Renal pelvis (tissue), 12 donors: ENCODE data around the gene OR2B2. TPM values are rescaled to one million over a fixed set of nuclear protein-coding genes. Genes with fewer than 3 reads are reported as not detected.
"Not testable (repeated sequence)": the region's sequence is repeated elsewhere in the genome, so short reads cannot be mapped to it uniquely, and the experiment has no call there.

Experiments used
- DNase-seq: peaks from one replicate; pipeline ENCODE4 v3.0.0-alpha.2; 2013
- long read RNA-seq, 16 experiments: transcript quantifications; one replicate each; lab custom pipeline, GENCODE V29; 2026
- polyA plus RNA-seq, 3 donors: library from polyadenylated mRNA; unstranded; fragments of 120-200 nt; gene quantifications; one replicate each; pipeline ENCODE4 v1.2.1, GENCODE V29; 2013; ENCODE audit not compliant: insufficient read length in 3 of 3

Gene OR2B2
- not detected for polyA plus RNA-seq
- long read RNA-seq, donor 1, result 0 reads
- long read RNA-seq, donor 2, result 0 reads
- long read RNA-seq, donor 3, result 0 reads
- long read RNA-seq, donor 4, result 0 reads
- long read RNA-seq, donor 5, result 0 reads
- long read RNA-seq, donor 6, result 0 reads
- long read RNA-seq, donor 7, result 0 reads
- long read RNA-seq, donor 8, partial matches to known transcripts, result 0 of 1 reads
- long read RNA-seq, donor 8, other reads (novel, unspliced or antisense), result 0 of 1 reads
- long read RNA-seq, donor 9, result 0 reads
- long read RNA-seq, donor 10, result 0 reads
- long read RNA-seq, donor 11, result 0 reads
- long read RNA-seq, donor 12, result 0 reads
- long read RNA-seq, donor 13, result 0 reads
- long read RNA-seq, donor 14, result 0 reads
- long read RNA-seq, donor 15, result 0 reads
- long read RNA-seq, donor 16, result 0 reads

DNA sequence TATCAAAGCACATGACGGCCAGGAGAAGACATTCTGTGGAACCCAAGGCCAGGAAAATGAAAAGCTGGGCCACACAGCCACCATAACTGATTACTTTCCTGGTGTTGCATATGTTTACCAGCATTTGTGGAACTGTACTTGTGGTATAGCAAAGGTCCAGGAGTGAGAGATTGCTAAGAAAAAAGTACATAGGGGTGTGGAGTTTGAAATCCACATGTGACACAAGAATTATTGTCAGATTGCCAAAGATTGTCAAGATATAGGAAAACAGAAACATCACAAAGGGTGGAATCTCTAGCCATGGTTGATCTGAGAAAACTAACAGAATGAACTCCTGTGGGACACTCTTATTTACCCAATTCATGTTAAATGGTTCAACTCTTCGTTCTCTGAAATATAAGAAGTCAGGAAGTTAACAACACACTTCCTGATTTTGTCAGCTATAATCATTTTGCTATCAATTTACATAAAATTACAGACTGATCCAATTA is at the start of gene OR2B2:
Gene OR2B2, minus strand, starts transcription at position 441 of the 491 bp plus-strand sequence. Its CDS starts 77 bp downstream, at position 364.
- no peak for DNase-seq

DNA sequence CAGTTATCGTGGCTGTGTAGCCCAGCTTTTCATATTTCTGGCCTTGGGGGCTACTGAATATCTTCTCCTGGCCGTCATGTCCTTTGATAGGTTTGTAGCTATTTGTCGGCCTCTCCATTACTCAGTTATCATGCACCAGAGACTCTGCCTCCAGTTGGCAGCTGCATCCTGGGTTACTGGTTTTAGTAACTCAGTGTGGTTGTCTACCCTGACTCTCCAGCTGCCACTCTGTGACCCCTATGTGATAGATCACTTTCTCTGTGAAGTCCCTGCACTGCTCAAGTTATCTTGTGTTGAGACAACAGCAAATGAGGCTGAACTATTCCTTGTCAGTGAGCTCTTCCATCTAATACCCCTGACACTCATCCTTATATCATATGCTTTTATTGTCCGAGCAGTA is 45.3 kb upstream of the OR2B2 start:
- no peak for DNase-seq

DNA sequence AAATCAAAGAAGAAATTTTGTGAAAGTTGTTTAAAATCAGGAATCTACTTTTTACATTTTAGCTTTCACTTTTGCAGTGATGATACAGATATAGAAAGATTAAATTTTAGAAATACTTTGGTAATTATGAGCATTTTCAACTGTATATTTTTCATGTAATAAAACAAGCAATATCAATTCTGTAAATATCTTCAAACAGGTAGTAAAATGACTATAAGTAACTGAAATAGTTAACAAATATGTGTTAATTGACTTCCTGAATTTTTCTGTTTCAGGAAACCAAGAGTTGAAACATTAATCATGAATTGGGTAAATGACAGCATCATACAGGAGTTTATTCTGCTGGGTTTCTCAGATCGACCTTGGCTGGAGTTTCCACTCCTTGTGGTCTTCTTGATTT is 44.7 kb upstream of the OR2B2 start, which contains the start of gene OR2B6:
Gene OR2B6, plus strand, starts transcription at position 301 of the 400 bp plus-strand sequence. Its CDS starts 0 bp downstream, at position 301.
- DNase-seq, result no peak

DNA sequence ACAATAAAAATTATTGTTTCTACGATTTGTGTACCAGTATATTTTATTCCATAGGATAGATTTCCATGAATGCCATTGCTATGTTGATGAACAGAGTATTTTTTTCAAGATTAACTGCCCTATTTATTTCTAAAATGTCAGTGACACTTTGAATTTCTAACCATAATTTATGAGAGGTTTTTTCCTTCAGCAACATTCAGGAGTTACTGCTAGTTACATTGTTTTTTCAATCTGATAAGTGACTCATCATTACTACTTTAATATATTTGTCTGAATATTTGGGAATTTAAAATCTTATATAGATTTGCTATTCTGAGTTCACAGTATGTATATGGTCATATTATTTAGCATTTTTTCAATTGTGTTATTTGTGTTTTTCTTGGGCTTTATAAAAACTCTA is 38.8 kb upstream of the OR2B2 start:
- no peak for DNase-seq

DNA sequence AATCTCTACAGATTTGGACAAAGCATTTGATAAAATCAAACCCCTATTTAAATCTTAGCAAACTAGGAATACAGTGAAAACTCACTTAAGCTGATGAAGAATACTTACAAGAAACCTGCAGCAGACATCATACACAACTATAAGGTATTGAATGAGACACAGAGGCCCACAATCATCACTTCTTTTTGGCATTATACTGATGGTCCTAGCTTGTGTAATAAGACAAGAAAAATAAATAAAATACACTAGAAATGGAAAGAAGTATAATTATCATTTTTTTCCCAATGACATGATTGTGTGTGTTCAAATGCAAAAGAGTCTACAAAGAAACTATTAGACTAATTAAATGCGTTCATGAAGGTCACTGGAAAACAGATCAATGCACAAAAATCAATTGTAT is 36.0 kb upstream of the OR2B2 start:
- no peak for DNase-seq

DNA sequence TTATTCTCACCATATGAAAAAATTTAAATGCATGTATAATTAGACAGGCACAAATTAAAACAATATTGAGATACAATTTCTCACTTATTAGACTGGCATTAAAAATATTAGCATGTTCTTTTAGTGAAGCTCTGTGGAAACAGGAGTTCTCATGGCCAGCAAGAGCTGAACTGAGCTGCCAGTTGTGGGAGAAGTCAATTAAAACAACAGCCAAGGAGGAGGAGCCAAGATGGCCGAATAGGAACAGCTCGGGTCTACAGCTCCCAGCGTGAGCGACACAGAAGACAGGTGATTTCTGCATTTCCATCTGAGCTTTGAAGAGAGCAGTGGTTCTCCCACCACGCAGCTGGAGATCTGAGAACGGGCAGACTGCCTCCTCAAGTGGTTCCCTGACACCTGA is 30.9 kb upstream of the OR2B2 start:
- DNase-seq, result not testable (repeated sequence)

DNA sequence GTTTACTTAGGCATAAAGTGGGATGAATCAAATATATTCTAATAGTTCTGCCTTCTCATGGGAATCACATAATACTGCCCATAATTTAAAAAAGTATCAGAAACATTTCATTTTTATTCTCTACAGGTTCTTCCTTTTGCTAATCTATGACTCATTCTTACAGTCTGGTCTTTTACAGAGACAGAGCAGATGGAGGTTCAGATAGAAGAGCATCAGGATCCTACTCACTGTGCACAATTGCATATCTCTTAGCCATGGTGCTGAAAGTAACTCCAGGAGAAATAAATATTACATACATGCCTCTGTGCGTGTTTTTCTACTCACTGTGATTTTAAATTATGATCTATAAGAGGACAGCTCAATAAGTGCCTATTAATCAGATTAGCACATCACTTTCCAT is 28.6 kb upstream of the OR2B2 start:
- no peak for DNase-seq

DNA sequence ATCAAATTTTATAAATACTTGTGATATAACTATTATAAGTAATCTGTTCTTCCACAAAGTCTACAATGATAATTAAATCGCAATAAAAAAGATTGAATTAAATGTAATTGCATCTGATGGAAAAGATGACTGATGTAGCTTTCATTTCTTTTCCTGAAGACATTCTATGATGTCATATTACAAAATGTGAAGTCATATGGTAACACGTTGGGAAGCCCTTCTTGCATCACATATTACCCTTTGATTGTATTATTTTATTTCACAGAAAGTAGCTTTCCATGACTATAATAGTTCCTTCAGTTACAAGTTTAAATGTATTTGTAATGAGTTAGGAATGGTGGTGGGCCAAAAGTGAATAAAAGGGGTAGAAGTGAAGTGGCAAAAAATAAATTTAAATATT is 19.0 kb upstream of the OR2B2 start:
- no peak for DNase-seq

DNA sequence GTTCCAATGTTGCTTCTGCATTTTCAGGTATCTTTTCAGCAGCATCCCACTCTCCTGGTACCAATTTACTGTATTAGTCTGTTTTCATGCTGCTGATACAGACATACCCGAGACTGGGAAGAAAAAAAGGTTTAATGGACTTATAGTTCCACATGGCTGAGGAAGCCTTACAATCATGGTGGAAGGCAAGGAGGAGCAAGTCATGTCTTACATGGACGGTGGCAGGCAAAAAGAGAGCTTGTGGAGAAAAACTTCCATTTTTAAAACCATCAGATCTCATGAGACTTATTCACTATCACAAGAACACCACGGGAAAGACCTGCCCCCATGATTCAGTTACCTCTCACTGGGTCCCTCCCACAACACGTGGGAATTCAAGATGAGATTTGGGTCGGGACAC is 17.7 kb upstream of the OR2B2 start:
- not testable (repeated sequence) for DNase-seq

DNA sequence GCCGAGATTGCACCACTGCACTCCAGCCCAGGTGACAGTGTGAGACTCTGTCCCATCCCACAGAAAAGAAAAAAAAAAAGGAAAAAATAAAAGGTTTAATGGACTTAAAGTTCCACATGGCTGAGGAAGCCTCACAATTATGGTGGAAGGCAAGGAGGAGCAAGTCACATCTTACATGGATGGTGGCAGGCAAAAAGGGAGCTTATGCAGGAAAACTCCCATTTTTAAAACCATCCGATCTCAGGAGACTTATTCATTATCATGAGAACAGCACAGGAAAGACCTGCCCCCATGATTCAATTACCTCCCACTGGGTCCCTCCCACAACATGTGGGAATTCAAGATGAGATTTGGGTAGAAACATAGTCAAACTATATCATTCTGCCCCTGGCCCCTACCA is 15.8 kb upstream of the OR2B2 start:
- DNase-seq, result not testable (repeated sequence)

DNA sequence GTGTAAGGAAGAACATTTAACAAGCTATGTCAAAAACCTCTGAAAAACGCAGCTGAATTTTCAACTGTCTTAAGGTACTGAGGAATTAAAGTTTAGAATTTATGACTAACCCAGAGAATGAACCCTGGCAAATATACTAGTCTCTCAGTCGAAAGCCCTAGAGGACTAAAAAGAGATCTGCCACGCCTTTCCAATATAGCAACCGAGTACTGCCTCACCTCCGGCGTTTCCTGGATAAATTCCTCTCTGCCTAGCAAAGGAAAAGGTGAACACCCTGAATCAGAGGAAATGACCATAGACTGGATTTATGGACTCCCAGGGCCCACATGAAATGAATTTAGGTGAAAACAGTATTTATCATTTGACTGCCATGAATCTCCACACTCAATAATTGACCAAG is 12.0 kb upstream of the OR2B2 start:
- DNase-seq, result no peak

DNA sequence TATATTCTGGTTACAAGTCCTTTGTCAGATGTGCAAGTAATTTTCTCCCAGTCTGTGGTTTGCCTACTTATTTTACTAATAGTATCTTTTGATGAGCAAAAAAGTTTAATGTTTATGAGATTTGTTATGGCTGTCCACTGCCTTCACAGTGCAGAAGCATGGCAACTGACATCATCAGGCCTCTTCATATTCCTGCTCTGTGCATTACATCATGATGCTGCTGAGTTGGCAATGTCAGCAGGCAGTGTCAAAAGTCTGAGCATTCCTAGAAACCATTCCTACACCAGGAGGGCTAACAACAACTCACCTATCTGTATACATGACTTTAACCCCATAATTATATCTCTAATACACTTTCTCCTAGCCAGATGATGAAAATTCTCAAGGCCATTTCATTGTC is 10.8 kb upstream of the OR2B2 start:
- no peak for DNase-seq

DNA sequence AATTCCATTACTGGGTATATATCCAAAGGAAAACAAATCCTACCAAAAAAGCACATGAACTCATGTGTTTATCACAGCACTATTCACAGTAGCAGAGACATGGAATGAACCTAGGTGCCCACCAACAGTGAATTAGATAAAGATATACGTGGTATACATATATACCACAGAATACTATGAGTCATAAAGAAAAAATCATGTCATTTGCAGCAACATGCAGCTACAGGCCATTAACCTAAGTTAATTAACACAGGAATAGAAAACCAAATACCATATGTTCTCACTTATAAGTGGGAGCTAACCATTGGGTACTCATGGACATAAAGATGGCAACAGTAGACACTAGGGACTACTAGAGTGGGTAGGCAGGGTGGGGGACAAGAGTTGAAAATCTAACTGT is 4.2 kb downstream of the OR2B2 start:
- no peak for DNase-seq

DNA sequence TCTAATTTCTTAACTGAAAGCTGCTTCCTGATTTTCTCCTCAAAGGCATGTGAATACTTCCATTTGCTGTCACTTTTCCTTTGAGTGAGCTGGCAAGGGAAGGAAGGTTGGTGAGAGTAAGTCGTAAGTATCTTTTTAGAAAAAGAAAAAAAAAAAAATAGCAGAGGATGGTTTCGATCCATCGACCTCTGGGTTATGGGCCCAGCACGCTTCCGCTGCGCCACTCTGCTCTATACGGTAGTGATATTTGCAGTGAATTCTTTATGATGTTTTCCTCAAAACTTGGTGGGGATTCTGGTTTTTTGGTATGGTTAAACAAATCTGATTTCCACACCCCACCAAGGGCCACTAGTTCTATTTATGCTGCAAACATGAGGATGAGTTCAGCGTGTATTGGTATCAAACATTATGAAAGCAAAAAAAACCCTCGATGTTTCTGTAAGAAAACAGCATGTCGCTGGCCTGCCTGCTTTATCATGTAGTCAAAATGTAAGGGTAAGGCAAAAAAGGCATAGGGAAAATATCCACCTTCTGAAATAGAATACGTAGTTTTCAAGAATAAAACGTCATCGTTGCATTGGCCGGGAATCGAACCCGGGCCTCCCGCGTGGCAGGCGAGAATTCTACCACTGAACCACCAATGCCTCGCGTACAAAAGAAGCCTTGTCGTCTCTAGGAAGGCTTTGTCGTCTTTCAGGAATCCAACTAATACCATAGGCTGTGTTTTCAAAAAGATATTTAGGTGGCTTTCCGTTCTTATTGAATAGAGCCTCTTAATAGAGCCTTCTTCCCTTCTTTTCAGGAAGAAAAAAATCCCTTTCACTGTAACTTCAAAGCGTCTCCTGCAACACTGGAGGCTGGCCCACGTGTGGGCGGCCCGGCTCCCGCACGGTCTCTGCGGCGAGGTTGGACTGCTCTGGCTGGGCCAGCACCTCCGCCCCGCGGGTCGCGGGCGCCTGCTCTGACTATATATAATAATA is 9.6 kb downstream of the OR2B2 start:
- DNase-seq, result peak; percentile 88

DNA sequence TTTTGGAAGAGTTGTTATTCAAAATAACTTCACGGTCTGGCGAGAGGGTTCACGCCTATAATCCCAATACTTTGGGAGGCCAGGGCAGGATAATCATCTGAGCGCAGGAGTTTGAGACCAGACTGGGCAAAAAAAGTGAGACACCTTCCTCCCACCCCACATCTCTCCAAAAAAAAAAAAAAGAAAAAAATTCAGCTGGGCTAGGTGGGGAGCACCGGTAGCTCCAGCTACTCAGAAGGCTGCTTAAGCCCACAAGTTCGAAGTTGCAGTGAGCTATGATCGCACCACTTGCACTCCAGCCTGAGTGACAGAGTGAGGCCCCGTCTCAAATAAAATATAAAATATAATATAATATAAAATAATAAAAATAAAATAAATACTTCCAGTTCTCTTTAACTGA is 10.4 kb downstream of the OR2B2 start:
- DNase-seq, result no peak

DNA sequence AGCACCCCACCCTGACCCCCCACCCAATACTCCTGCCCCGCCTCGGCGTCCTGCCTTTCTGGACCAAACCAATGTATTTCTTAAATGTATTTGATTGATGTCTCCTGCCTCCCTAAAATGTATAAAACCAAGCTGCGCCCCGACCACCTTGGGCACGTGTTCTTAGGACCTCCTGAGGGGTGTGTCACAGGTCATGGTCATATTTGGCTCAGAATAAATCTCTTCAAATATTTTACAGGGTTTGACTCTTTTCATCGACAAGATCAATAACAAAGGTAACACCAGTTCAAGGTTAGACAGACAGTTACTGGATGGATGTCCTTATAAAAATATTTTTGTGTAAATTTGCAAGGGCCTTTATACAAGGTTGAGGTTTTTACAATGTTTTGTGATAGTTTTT is 12.0 kb downstream of the OR2B2 start:
- DNase-seq, result not testable (repeated sequence)

DNA sequence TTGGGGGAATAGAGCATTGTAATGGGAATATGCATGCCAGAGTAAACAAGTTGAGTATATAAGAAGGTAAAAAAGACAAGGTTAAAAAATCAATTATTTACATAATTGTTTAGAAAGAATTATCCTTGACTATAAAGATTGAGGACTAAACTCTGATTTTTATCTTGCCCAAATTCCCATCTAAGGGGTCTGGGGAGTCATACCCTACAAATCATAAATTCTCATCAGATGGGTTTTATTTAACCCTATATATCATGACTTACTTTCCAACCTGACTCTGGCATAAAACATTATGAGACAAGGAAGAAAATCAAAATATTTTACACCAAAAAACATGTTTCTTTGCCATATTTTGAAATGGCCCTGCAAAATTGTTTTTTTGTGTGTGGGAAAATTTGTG is 12.7 kb downstream of the OR2B2 start:
- no peak for DNase-seq

DNA sequence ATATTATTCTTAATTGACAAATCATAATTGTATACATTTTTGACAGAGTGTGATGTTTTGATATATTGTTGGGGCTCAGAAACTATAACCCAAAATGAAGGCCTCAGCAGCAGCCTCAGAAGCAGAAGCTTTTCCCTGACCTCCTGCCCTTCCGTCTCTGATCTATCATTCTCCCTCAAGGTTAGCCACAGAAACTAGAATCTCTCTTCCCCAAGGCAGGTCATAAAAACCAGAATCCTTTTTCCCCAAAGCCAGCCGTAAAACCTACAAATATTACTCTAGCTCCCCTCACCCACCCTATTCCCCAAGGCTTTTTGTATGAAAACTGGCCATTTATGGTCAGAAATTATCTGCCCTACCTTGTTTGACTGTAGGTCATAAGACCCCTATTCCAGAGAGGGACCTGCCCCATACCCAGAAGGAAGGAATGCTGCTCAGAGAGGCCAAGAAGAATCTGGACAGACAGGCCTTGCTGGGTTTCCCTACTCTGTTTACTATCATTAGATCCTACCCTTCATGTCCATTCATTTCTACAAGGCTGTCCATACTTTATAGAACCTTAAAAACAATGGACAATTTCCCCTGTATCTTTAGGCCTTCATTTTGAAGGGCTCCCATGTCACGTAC is 14.5 kb downstream of the OR2B2 start:
- DNase-seq, result no peak

DNA sequence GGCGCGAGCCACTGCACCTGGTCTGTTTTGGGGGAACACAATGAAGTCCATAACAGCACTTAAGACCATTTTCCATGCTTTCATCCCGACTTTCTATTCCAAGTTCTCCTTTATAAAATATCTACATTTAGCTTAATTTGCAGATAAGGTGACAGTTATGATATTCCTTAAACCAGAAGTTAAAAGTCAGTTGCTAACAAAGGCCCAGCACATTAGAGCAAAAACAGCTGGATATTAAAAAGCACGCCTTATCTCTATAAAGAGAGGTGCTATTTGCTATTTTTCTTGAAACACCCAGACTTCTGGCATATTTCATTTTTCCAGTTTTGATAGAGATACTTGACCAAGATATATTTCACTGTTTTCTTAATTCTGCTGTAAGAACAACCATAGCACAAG is 15.8 kb downstream of the OR2B2 start:
- DNase-seq, result no peak

DNA sequence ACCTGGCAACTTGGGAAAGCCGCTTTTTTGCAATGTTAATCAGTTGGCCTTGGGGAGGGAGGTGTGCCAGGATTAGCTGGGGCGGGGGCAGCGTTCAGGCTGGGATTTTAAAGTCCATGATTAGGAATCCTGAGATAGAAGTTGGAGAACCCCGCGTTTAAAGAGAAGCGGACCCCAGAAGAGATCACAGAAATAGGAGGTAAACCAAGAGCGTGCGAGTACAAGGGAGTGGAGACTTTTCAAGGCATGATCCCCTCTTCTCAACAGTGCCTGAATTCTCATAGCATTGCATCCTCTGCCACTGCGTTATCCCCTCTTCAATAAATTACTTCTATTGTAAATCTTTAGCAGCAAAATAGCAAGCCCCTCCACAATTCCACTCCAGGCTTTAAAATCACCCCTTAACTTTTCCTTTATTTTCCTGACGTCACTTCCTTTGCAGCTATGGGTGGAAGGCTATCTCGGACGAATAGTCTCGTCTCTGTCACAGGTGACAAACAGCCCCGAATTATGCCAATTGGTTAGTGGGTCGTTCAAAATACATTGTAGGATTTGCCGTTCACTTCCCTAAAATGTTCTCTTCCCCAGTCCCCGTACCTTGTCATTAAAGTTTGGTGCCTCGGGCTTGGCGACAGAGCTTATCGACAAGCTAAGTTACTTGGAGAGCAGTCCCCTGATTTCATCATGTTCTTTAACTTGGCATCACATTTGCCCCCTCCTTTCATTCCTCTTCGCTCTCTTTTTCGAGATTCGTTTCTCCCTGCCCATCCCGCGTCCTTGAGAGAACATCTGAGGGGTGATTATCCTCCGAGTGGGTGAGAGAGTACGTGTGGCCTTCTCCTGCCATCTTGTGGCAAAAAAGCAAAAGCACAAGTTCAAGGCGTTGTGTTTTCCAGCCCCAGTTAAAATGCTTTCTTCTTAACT is 17.1 kb downstream of the OR2B2 start:
- peak; percentile 88 for DNase-seq
